PC-3 (cell line): ENCODE measurements around the gene ACADS. TPM values are rescaled to one million over a fixed set of nuclear protein-coding genes. Genes with fewer than 3 reads are reported as not detected.

Experiments used
- ATAC-seq: fragments of 200-7000 bp; cut with Tn5 transposase; 2 replicates; pipeline ENCODE4 v1.9.1; 2020; ENCODE audit warnings: mild to moderate bottlenecking, moderate library complexity
- BruUV-seq: library from RNA; stranded (reverse); fragments of 400-500 nt; replicated peaks from 2 replicates; lab custom pipeline; 2021; lab: Mats Ljungman, UMichigan
- CTCF ChIA-PET: fragments of 300-600 bp; sonication (Branson Sonifier 250); formaldehyde crosslinking; loops from one replicate; lab custom pipeline; 2022; ENCODE audit warnings: antibody characterized with exemption; lab: Charles Lee
- POLR2A ChIA-PET: fragments of 300-600 bp; sonication (Branson Sonifier 250); formaldehyde crosslinking; loops from one replicate; lab custom pipeline; 2022; ENCODE audit warnings: antibody characterized with exemption; ENCODE audit not compliant: unreplicated experiment; lab: Charles Lee
- DNase-seq: peaks from one replicate; pipeline ENCODE4 v3.0.0-alpha.2; 2015
- H2AFZ ChIP-seq: fragments of 300-600 bp; sonication (generic); 2 replicates; pipeline ENCODE4 v1.6.0; 2016; ENCODE audit warnings: antibody characterized with exemption, low read length
- H3F3A ChIP-seq: fragments of 300-600 bp; sonication (generic); one replicate; pipeline ENCODE4 v1.6.0; 2017; ENCODE audit warnings: antibody characterized with exemption, low read length, control low read depth, mild to moderate bottlenecking; ENCODE audit not compliant: unreplicated experiment
- H3K27ac ChIP-seq: fragments of 300-600 bp; sonication (generic); 2 replicates; pipeline ENCODE4 v1.5.1; 2016; ENCODE audit warnings: mild to moderate bottlenecking, low read length
- H3K27me3 ChIP-seq: fragments of 300-600 bp; sonication (generic); 2 replicates; pipeline ENCODE4 v1.6.1; 2016; ENCODE audit warnings: low read length, mixed read lengths
- H3K36me3 ChIP-seq: fragments of 300-600 bp; sonication (generic); 2 replicates; pipeline ENCODE4 v1.6.1; 2016; ENCODE audit warnings: low read depth, mixed run types, low read length, mixed read lengths
- H3K4me1 ChIP-seq: fragments of 300-600 bp; sonication (generic); 2 replicates; pipeline ENCODE4 v1.5.1; 2016; ENCODE audit warnings: low read length; ENCODE audit not compliant: insufficient read depth
- H3K4me2 ChIP-seq: fragments of 300-600 bp; sonication (generic); 2 replicates; pipeline ENCODE4 v1.6.0; 2016; ENCODE audit warnings: low read length
- H3K4me3 ChIP-seq: fragments of 300-600 bp; sonication (generic); 2 replicates; pipeline ENCODE4 v1.5.1; 2016; ENCODE audit warnings: mild to moderate bottlenecking, low read length, mixed read lengths
- H3K79me2 ChIP-seq: fragments of 300-600 bp; sonication (generic); 2 replicates; pipeline ENCODE4 v1.6.1; 2017; ENCODE audit warnings: low read length, mixed read lengths
- H3K9ac ChIP-seq: fragments of 300-600 bp; sonication (generic); 2 replicates; pipeline ENCODE4 v1.6.0; 2016; ENCODE audit warnings: mild to moderate bottlenecking, low read length
- H3K9me2 ChIP-seq: fragments of 300-600 bp; sonication (generic); replicated peaks from 2 replicates; pipeline ENCODE4 v1.6.1; 2016; ENCODE audit warnings: mixed run types, low read length, mixed read lengths
- H3K9me3 ChIP-seq: fragments of 300-600 bp; sonication (generic); 2 replicates; pipeline ENCODE4 v1.6.1; 2016; ENCODE audit warnings: low read length, mixed read lengths
- H4K20me1 ChIP-seq: fragments of 300-600 bp; sonication (generic); 2 replicates; pipeline ENCODE4 v1.6.1; 2016; ENCODE audit warnings: low read length, mixed read lengths
- CTCF ChIP-seq: fragments of 300-600 bp; sonication (generic); conservative IDR thresholded peaks from 2 replicates; pipeline ENCODE4 v1.5.1; 2017; ENCODE audit warnings: antibody characterized with exemption, low read depth, mild to moderate bottlenecking, low read length
- EZH2 ChIP-seq: fragments of 300-600 bp; sonication (generic); IDR thresholded peaks from one replicate; pipeline ENCODE4 v1.6.1; 2017; ENCODE audit warnings: antibody characterized with exemption, mild to moderate bottlenecking, low read length; ENCODE audit not compliant: unreplicated experiment
- EZH2phosphoT487 ChIP-seq: fragments of 300-600 bp; sonication (generic); IDR thresholded peaks from 2 replicates; pipeline ENCODE4 v1.6.1; 2018; ENCODE audit warnings: mild to moderate bottlenecking, antibody characterized with exemption, low read length, borderline replicate concordance
- intact Hi-C: fragments of 100-400 bp; cut with micrococcal nuclease; formaldehyde crosslinking; loops from 2 replicates; pipeline ENCODE4 v1.9.0; 2023
- total RNA-seq: library from RNA; depleted of rRNA; stranded (reverse); fragments of >200 nt; gene quantifications from 2 replicates; pipeline ENCODE4 v1.2.3, GENCODE V29; 2014

ACADS gene
- total RNA-seq, 1 experiment from 2014 or later: 19.6 TPM

DNA sequence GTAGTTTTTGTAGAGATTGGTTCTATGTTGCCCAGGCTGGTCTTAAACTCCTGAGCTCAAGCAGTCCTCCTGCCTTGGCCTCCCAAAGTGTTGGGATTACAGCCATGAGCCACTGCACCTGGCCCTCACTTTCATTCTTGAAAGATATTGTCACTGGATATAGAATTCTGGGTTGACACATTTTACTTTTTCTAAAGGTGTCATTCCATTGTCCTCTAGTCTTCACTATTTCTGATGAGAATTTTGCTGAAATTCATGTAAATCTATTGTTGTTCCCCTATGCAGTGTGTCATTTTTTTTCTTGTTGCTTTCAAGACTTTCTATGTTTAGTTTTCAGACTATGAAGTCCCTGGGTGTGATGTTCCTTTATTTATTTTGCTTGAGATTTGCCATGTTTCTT lies 29.2 kb downstream of the ACADS start:
- no peak overlapping the region for H2AFZ ChIP-seq
- no peaks in the 10 kb centered on the region for H3K9me2 ChIP-seq
- no peaks in the 10 kb centered on the region for H3K36me3 ChIP-seq
- no peaks in the 10 kb centered on the region for H4K20me1 ChIP-seq
- ChIA-PET POLR2A (no interaction called here), CTCF (no interaction called here)
- TF ChIP-seq EZH2: no peak
- TF ChIP-seq CTCF: no peak
- no peak for TF ChIP-seq EZH2phosphoT487
- ATAC-seq (no peak), DNase-seq (no peak)
- no peak overlapping the region for H3K4me2 ChIP-seq
- intact Hi-C loops: no loop called here
- no peaks in the 10 kb centered on the region for H3K27me3 ChIP-seq
- H3F3A ChIP-seq: no peaks in the 10 kb centered on the region
- no peaks in the 10 kb centered on the region for H3K9me3 ChIP-seq
- H3K27ac ChIP-seq: no peak overlapping the region
- H3K9ac ChIP-seq: no peak overlapping the region
- no peaks in the 10 kb centered on the region for H3K4me1 ChIP-seq
- H3K4me3 ChIP-seq: no peak overlapping the region
- BruUV-seq: no TSS peak
- H3K79me2 ChIP-seq: no peaks in the 10 kb centered on the region

DNA sequence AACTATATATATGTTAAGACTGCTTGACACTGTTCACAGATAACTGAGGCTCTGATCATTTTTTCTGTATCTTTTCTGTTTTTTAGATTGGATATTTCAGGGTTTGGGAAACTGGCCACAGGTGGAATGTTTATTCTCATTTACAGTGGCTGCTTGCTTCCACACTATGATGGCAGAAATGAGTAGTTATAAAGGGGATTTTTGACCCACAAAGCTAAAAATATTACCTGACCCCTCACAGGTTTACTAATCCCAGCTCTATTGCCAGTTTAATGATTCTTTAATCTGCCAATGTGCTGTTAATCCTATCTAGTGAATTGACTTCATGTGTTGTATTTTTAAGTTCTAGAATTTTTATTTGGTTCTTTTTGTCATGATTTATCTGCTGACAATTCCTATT lies 29.6 kb downstream of the ACADS start:
- Histone ChIP-seq H3K4me2 (no peak overlapping the region), H3K9me3 (no peaks in the 10 kb centered on the region), H2AFZ (no peak overlapping the region), H3K36me3 (no peaks in the 10 kb centered on the region), H3F3A (no peaks in the 10 kb centered on the region), H3K4me1 (no peaks in the 10 kb centered on the region), H4K20me1 (no peaks in the 10 kb centered on the region), H3K27ac (no peak overlapping the region), H3K27me3 (no peaks in the 10 kb centered on the region), H3K9me2 (no peaks in the 10 kb centered on the region), H3K9ac (no peak overlapping the region), H3K79me2 (no peaks in the 10 kb centered on the region), H3K4me3 (no peak overlapping the region)
- TF ChIP-seq EZH2: no peak
- no peak for TF ChIP-seq CTCF
- TF ChIP-seq EZH2phosphoT487: no peak
- DNase-seq (no peak), ATAC-seq (no peak)
- intact Hi-C loops: no loop called here
- CTCF ChIA-PET: no interaction called here
- POLR2A ChIA-PET: no interaction called here
- no TSS peak for BruUV-seq

- no peak overlapping the region for H2AFZ ChIP-seq
- no peaks in the 10 kb centered on the region for H3K27me3 ChIP-seq
- no peak overlapping the region for H3K4me2 ChIP-seq
- intact Hi-C loops: no loop called here
- H4K20me1 ChIP-seq: no peaks in the 10 kb centered on the region
- ChIA-PET POLR2A (no interaction called here), CTCF (interaction anchor here (0.6 kb wide), 1 partner anchor 282 kb away, joined by 3 read pairs; no protein-coding TSS in a partner anchor)
- BruUV-seq: no TSS peak
- H3K9me2 ChIP-seq: no peaks in the 10 kb centered on the region
- no peak overlapping the region for H3K27ac ChIP-seq
- no peak overlapping the region for H3K9ac ChIP-seq
- no peaks in the 10 kb centered on the region for H3K79me2 ChIP-seq
- H3F3A ChIP-seq: no peaks in the 10 kb centered on the region
- no peak for ATAC-seq
- no peaks in the 10 kb centered on the region for H3K4me1 ChIP-seq
- DNase-seq: no peak
- TF ChIP-seq CTCF (no peak), EZH2 (no peak), EZH2phosphoT487 (no peak)
- H3K36me3 ChIP-seq: 0 out of 2 replicates have a peak, but pooled peaks cover 4% of the 10 kb centered on the region
- no peaks in the 10 kb centered on the region for H3K9me3 ChIP-seq
- H3K4me3 ChIP-seq: no peak overlapping the region
Measured at GRCh38 chr12:120757226-120757742, 31.7 kb downstream of the ACADS start.
